Heart left ventricle (tissue), 16 donors: ENCODE measurements around the gene TTC31. TPM values are rescaled to one million over a fixed set of nuclear protein-coding genes. Genes with fewer than 3 reads are reported as not detected.
"Not testable (repeated sequence)": the region's sequence is repeated elsewhere in the genome, so short reads cannot be mapped to it uniquely, and the experiment has no call there.

Source experiments
- ATAC-seq, 4 donors: fragments of 200-7000 bp; cut with Tn5 transposase; one replicate each; pipeline ENCODE4 v1.9.1; 2020 to 2022; ENCODE audit warnings: moderate library complexity in 4 of 4, mild to moderate bottlenecking in 3 of 4, moderate number of reproducible peaks in 1 of 4
- DNase-seq, 5 donors: peaks; one replicate each; pipeline ENCODE4 v3.0.0-alpha.2; 2020
- H3K27ac ChIP-seq, 12 donors: fragments of 200-600 bp; sonication (generic) in 4 of 12; one replicate each; pipeline versions ENCODE4 v1.5.0 to v1.8.0; 2016 to 2022; ENCODE audit warnings: mild to moderate bottlenecking in 2 of 12
- H3K27me3 ChIP-seq, 9 donors: fragments of 200-600 bp; sonication (generic) in 2 of 9; one replicate each; pipeline versions ENCODE4 v1.5.1 to v1.8.0; 2016 to 2022; ENCODE audit warnings: mild to moderate bottlenecking in 3 of 9
- H3K36me3 ChIP-seq, 9 donors: fragments of 200-600 bp; sonication (generic) in 2 of 9; one replicate each; pipeline versions ENCODE4 v1.5.0 to v1.8.0; 2018 to 2022; ENCODE audit warnings: mild to moderate bottlenecking in 2 of 9
- H3K4me1 ChIP-seq, 12 donors: fragments of 200-600 bp; sonication (generic) in 4 of 12; one replicate each; pipeline versions ENCODE4 v1.5.0 to v1.8.0; 2016 to 2022; ENCODE audit warnings: mild to moderate bottlenecking in 3 of 12
- H3K4me3 ChIP-seq, 12 donors: fragments of 200-600 bp; sonication (generic) in 4 of 12; one replicate each; pipeline versions ENCODE4 v1.5.0 to v1.8.0; 2017 to 2022; ENCODE audit warnings: mild to moderate bottlenecking in 9 of 12, moderate library complexity in 4 of 12
- H3K9me3 ChIP-seq, 12 donors: fragments of 200-600 bp; sonication (generic) in 4 of 12; one replicate each; pipeline versions ENCODE4 v1.5.0 to v1.8.0; 2016 to 2022; ENCODE audit warnings: mild to moderate bottlenecking in 1 of 12
- CTCF ChIP-seq, 12 donors: fragments of 200-600 bp; sonication (generic) in 4 of 12; IDR thresholded peaks; one replicate each; pipeline versions ENCODE4 v1.5.0 to v1.8.0; 2018 to 2022; ENCODE audit warnings: antibody characterized with exemption in 12 of 12, mild to moderate bottlenecking in 5 of 12
- POLR2A ChIP-seq, 2 donors: fragments of 450-650 bp; IDR thresholded peaks; one replicate each; pipeline ENCODE4 v1.6.1; 2017; ENCODE audit warnings: antibody characterized with exemption in 2 of 2, mild to moderate bottlenecking in 2 of 2, moderate library complexity in 2 of 2
- WGBS, 4 donors: extraction: QIAGEN DNeasy Blood & Tissue Kit in 2 of 4; methylation state at CpG; one replicate each; pipeline versions ENCODE4 v1.1.5 to v1.1.7; 2013 to 2018; 5-methylcytosine and 5-hydroxymethylcytosine counted together
- intact Hi-C, 10 donors: fragments of 100-400 bp; cut with DNase I; formaldehyde crosslinking; loops; one replicate each; pipeline versions ENCODE4 v1.11.1 to v1.14.2; 2022
- polyA plus RNA-seq, 2 donors: library from polyadenylated mRNA; stranded (reverse); fragments of 200-250 nt; gene quantifications; one replicate each; pipeline ENCODE4 v1.2.3, GENCODE V29; 2013
- total RNA-seq, 9 donors: library from RNA; depleted of rRNA in 2 of 9; stranded (reverse); fragments of >200 nt in 2 of 9; fragmentation: NEBNext Ultra II Directional in 3 of 9; extraction: Animal tissue kit (Norgen Biotek cat#: 25700) in 3 of 9; gene quantifications; one replicate each; pipeline versions ENCODE4 v1.1.0 to v1.2.4, GENCODE V29; 2016 to 2023
- donor health status: ischemic (EF 13 %, LVEDD 7.1; RV severe dilation, severe dysfunction).
- donor health status: healthy with polysubstance abuse.
- donor health status: DM: no; HTN: yes; CAD: no.
- donor health status: DM: no; HTN: no; CAD: no.
- donor health status: ischemic (EF 25% LVEDD 6.9; RV normal size, moderate dysfunction).
- donor health status: ischemic (EF 25% LVEDD 5.7; RV mildly dilated, moderate dysfunction).
- donor health status: healthy.
- donor health status: DM: yes; HTN: yes; CAD: no.
- donor health status: ischemic (EF 35%, LVEDD 5.7; RV mildly dilated, moderate dysfunction).
- donor health status: nonischemic (EF 11% LVEDD 7.7; RV severe dilation, severe dysfunction).
- donor health status: DM: yes; HTN: yes; CAD: no.
- donor health status: PGD.
- donor health status: ischemic (EF 29% LVEDD 5.4; RV normal size, mild dysfunction).
- donor health status: nonischemic (EF 23%, LVEDD 6.1; RV moderate dilation, normal function).

The TTC31 gene
- total and polyA plus RNA-seq, 11 donors = 7.1 to 14.2 (median 10.0) TPM

DNA sequence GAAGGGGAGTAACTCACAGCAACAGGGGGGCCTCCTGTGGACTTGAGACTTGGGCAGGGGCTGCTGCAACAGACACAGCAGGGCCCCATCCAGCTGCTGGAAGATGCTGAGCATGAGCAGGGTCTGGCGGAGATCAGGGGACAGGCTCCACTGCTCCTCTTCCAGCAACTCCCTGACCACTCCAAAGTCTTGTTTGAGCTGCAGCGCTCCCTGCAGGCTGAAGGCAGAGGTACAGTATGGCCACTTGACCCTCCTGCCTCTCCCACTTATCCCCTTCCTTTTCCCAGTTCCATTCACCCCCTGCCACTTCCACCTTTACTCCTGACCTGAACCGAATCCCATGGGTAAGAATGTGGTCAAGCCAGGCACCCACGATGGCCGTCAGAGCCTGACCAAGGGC is 8.0 kb upstream of the TTC31 start:
- TF ChIP-seq CTCF (IDR thresholded peaks at IDR 0.05) (peak in 5 of 12 donors; percentile 7 to 17 (median 12)), POLR2A (IDR thresholded peaks at IDR 0.05) (no peak)
- Histone ChIP-seq H3K36me3 (peaks cover 0 to 51% (median 37%) of the 10 kb centered on the region in 9 donors), H3K4me3 (no peak overlapping the region), H3K27me3 (no peaks in the 10 kb centered on the region), H3K9me3 (no peaks in the 10 kb centered on the region), H3K4me1 (peaks cover 4 to 34% (median 21%) of the 10 kb centered on the region in 12 donors), H3K27ac (no peak overlapping the region)
- DNase-seq (no peak), ATAC-seq (no peak)
- WGBS, 4 donors = 87 to 95% (median 89%) methylated on average over 5 of the region's 5 CpGs
- intact Hi-C loops = no loop called here

- Histone ChIP-seq H3K36me3 (peaks cover 0 to 57% (median 45%) of the 10 kb centered on the region in 9 donors), H3K27ac (peak overlapping the region in 6 of 12 donors; percentile 87 to 97 (median 89)), H3K27me3 (no peaks in the 10 kb centered on the region), H3K4me1 (peaks cover 5 to 42% (median 25%) of the 10 kb centered on the region in 12 donors), H3K4me3 (peak overlapping the region; percentile 71 to 98 (median 88)), H3K9me3 (no peaks in the 10 kb centered on the region)
- intact Hi-C loops = loop anchor here in 2 of 10 donors (5.0 kb wide), 2 partner anchors 51 to 106 kb away; no protein-coding TSS in a partner anchor
- ATAC-seq (no peak), DNase-seq (no peak)
- WGBS, 4 donors = 47 to 69% (median 61%) methylated on average over 3 of the region's 3 CpGs
- TF ChIP-seq CTCF (IDR thresholded peaks at IDR 0.05) = no peak
- no peak for TF ChIP-seq POLR2A (IDR thresholded peaks at IDR 0.05)
These were observed 1.4 kb upstream of the TTC31 start for GRCh38 chr2:74481431-74481830.

DNA sequence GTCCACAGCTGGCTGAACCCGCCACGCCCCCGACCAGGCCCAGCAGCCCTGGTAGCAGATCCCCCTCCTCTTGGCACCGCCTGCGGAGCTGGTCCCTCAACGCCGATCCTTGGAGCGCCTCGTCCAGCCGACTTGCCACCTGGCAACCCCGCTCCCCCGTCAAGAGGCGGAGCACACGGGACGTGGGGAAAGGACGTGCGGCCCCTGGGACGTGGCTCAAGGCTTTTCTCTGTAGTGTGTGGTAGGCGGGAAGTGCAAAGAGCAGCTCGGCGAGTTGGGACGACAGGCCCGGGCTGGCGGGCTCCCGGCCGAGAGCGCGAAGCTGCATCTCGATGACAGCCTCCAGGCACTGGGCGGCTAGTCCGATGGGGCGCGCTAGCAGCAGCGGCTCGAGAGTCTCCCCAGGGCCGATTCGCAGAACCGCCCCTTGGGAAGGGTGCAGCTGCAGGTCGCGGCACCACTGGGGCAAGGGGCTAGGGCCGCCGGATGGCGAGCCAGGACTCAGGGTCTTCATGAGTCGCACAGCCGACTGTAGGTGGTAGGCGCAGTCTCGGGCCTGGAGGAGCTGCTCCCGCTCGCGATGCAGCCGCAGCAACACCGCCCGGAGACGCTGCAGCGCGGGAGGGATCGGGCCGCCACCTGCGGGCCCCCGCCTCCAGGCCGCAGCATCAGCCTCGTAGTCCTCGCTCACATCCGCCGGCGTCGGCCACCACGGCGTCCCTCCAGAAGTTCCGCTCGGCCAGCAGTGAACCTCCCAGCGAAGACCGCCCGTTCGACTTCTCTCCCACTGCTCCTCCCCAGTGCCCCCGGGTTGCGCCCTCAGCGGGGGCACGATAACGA is 700 bp upstream of the TTC31 start:
- Histone ChIP-seq H3K4me3 (peak overlapping the region; percentile 71 to 98 (median 88)), H3K27ac (peak overlapping the region; percentile 73 to 97 (median 92)), H3K9me3 (no peaks in the 10 kb centered on the region), H3K36me3 (peaks cover 0 to 59% (median 50%) of the 10 kb centered on the region in 9 donors), H3K4me1 (peaks cover 5 to 34% (median 25%) of the 10 kb centered on the region in 12 donors), H3K27me3 (no peaks in the 10 kb centered on the region)
- 1 to 2% (median 1%) methylated on average over 36 to 80 of the region's 80 CpGs for WGBS, 4 donors
- intact Hi-C loops = loop anchor here in 6 of 10 donors (1.0 to 5.0 kb wide), 9 partner anchors 25 to 107 kb away; partner anchors contain the start of genes INO80B (in 2 of the 6) and PCGF1 (in 1 of the 6)
- peak in 1 of 5 donors; percentile 85 for DNase-seq
- ATAC-seq = peak; percentile 12 to 72 (median 68)
- TF ChIP-seq CTCF (IDR thresholded peaks at IDR 0.05) = no peak
- no peak for TF ChIP-seq POLR2A (IDR thresholded peaks at IDR 0.05)

DNA sequence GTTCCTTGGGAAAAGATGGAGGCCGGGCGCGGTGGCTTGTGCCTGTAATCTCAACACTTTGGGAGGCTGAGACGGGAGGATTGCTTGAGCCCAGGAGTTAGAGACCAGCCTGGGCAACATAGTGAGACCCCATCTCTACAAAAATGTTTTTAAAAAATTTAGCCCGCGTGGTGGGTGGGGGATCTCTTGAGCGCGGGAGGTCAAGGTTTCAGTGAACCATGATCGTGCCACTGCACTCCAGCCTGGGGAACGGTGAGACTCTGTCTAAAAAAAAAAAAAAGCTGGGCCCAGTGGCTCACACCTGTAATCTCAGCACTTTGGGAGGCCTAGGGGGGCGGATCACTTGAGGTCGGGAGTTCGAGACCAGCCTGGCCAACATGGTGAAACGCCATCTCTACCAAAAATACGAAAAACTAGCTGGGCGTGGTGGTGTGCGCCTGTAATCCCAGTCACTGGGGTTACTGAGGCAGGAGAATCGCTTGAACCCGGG is 839 bp downstream of the TTC31 start:
- intact Hi-C loops = loop anchor here (1.0 to 5.0 kb wide), 12 partner anchors 23 to 105 kb away; partner anchors contain the start of genes AUP1 (in 3 of the 10), HTRA2 (in 3 of the 10), INO80B (in 2 of the 10) and PCGF1 (in 2 of the 10)
- H3K27me3 ChIP-seq, H3K9me3 ChIP-seq, ATAC-seq, DNase-seq: not testable (repeated sequence)
- WGBS, 4 donors = 79 to 82% (median 80%) methylated on average over 19 of the region's 19 CpGs
- Histone ChIP-seq H3K4me3 (peak overlapping the region; percentile 71 to 98 (median 88)), H3K4me1 (peaks cover 5 to 31% (median 25%) of the 10 kb centered on the region in 12 donors), H3K36me3 (peaks cover 0 to 67% (median 47%) of the 10 kb centered on the region in 9 donors), H3K27ac (peak overlapping the region in 8 of 12 donors; percentile 87 to 97 (median 90))
